Measurements from ENCODE around the gene HSPB7.

HSPB7 gene

DNA sequence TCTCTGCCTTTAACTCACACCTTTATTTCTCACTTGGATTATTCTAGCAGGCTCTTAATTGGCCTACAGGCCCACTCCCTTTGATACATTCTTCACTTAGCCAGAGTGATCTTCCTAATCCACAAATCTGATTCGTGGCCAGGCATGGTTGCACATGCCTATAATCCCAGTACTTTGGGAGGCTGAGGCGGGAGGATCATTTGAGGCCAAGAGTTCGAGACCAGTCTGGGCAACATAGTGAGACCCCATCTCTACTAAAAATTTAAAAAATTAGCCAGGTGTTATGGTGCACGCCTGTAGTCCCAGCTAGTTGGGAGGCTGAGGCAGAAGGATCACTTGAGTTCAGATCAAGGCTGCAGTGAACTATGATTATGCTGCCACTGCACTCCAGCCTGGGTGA lies 44.1 kb downstream of the HSPB7 start:
- no peak for DNase-seq

DNA sequence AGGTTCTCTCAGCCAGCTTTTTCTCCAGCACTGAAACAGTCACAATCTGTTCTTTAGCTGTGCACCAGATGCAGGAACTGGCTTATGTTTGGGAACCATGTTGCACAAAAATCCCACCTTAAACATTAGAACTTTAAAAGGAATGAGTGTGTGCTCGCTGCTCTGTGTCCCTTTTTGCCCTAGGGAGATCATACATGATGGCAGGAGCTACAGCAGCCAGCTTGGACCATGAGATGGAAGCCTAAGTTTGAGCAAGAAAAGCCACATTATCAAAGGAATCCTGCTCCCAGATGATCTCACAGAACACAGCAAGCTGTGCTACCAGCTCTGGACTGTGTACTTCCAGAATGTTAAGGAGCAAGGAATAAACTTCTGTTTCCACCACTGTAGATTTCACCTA lies 45.4 kb downstream of the HSPB7 start:
- no peak for DNase-seq

DNA sequence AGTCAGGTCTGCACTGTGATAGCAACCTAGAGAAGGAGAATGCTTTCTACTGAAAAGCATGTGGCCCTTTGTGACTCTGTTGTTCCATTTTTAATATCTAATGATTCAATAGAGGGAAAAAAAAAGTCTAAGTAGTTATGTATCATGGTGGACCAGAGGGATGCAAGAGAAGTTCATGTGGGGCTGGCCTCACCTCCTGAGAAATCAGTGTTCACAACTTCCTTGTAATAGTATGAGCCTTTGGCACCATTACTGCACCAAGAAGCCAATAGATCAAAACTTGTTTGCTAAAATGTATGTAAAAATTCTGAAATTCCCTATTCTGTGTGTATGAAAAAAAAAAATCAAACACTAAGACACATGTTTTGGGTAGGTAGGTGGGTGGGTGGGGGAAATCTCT lies 46.9 kb downstream of the HSPB7 start:
- no peak for DNase-seq

DNA sequence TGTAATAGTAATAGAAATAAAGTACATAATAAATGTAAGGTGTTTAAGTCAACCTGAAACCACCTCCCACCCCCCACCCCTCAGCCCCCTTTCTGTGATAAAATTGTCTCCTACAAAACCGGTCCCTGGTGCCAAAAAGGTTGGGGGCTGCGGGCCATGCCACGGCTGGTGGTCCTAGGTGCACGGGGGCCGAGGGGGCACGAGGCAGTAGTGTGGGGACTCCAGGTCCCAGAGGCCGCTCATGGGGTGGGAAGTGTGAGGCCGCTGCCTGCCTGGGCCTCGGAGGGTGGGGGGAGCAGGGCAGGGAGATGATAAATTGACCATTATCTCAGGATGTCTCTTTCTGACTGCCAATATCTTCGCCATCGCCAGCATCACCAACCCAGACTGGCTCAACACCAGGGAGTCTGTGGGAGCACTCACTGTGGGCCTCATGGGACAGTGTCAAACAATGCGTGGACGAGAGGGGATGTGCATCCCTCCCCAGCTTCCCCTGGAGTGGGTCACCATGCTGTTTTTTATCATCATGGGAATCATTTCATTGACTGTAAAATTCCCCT lies 48.4 kb downstream of the HSPB7 start:
- no peak for DNase-seq

DNA sequence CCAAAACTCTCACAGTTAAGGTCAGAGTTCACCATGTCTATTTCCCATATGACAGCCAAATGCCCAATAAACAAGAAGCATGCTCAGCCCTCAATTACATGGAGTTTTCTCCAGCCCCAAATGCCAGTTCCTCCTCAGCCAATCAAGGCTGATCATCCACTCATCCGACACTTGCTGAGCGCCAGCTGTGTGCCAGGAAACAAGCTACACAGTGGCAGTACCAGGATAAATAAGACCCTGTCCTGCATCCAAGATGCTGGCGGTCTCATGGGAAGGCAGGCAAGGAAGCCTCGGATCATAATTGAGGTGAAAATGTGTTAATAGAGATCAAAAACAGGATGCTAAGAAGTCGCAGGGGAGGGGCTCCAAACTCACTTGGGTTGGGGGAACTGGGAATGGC lies 49.7 kb downstream of the HSPB7 start:
- DNase-seq = no peak

DNA sequence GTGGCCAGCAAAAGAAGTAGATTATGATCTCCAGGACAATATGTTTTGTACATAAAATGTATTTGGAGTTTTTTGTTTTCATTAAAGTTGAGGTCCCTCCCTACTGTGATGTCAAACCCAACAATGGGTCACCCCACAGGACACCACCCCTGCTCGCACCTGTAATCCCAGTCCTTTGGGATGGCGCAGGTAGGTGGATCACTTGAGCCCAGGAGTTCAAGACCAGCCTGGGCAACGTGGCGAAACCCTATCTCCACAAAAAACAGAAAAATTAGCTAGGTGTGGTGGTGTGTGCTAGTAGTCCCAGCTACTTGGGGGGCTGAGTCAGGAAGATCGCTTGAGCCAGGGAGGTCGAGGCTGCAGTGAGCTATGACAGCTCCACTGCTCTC lies 50.9 kb downstream of the HSPB7 start:
- DNase-seq = no peak

DNA sequence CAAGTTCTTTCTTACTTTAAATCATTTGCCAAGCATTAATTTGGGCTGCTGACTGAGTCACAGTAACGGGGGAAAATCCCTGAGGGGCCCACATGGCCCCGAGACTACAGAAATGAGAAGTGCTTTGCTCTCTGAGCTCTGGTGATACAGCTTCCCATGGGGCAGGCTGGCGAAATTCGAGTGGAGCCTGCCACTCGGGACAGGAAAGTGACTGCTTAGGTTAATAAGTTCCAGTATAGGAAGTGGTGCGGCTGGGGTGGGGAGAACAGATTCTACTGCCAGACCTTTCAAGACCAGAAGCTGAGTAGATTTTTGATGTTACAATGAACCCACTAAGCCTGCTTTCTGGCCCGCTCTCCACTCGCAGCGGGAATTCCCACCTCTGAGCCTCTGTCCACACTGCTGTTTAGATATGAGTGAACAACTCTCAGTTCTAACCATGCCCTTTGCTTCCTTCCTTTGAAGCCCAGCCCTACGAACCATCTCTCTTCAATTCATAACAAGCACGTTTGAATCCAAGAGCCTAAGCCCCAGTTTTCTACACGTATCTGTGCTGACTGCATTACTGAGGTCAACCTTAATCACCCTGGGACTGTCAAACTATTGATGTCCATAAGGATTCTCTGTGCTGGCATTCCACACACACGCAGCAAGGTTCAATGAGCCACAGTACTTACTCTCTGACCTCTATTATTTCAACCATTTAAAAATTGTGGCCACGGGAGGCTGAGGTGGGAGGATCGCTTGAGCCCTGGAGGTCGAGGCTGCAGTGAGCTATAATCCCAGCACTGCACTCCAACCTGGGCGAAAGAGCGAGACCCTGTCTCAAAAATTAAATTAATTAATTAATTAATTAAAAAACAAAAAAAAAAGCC lies 51.5 kb downstream of the HSPB7 start:
- peak; percentile 67 for DNase-seq

DNA sequence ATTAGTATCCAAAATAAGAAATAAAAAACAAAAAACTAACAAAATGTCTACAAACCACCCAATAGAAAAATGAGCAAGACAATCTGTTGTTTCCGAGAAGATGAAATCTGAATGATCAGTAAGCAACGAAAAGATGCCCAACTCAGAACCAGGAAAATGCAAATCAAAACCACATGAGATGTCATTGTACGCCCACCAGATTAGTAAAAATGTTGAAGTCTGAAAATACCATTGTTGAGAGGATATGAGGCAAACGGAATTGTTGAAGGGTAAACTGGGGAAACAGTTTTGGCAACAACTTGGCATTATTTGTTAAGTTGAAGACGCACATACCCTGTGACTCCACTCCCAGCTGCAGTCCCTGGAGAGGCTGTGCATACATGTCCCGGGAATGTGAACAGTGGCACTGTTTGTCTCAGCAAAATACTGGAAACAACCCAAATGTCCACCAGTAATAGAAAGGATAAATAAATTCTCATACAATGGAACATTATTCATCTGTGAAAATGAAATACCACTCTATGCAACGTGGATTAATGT lies 52.5 kb downstream of the HSPB7 start:
- no peak for DNase-seq

Data from activated CD8-positive, alpha-beta memory T cell treated with anti-CD3 and anti-CD28 coated beads, Interleukin-2, amount 50 U/mL, for 4 hours (primary cell).